Hepatic stellate cell (primary cell): ENCODE measurements around the gene ENPP6.

Experiments used
- DNase-seq: peaks from one replicate; pipeline ENCODE4 v3.0.0; 2011; ENCODE audit warnings: low spot score

Gene ENPP6

GRCh38 chr4:184217634-184218033 is at the start of gene ENPP6:
ENPP6 (minus strand) TSS chr4:184217873; CDS start chr4:184217819, 54 bp downstream.
- DNase-seq, result no peak

GRCh38 chr4:184267206-184267608 is 49.5 kb upstream of the ENPP6 start:
- no peak for DNase-seq

DNA sequence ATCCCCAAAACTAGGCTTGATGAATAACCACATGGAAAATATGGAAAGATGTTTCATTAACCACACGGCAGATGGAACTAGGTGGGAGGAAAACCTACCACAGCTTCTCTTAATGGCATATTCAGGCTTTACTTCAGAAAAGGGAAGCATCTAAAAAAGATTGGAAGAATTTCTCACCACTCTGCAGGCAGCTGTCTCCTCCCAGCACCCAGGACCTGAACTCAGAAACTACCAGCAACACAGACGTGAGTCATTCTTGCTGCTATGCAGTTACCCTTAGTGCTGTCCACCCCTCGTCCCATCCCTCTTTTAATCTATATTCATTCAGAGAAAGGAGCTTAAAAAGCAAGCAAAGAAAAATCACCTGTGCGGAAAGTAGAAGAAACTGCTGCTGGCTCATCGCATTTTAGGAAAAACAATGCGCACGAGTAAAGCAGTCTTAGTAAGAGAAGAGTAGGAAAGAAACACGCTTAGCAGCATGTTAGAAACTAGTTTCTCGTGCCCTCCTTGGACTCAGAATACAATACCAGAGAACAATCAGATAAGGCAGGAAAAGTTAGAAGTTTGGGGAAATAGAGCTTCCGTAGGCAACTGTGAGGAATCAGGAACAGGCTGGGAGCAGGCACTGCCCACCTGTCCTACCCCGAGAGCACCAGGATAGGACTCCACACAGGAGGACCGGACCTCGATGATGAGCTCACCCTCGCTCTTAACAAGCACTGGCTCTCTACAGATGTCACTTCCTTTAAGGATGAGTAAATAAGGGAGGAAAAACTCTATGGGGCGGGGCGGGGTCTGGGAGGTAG is 48.1 kb upstream of the ENPP6 start:
- DNase-seq, result no peak

GRCh38 chr4:184263910-184264732 is 46.4 kb upstream of the ENPP6 start:
- DNase-seq, result peak; percentile 65

GRCh38 chr4:184263461-184263860 is 45.8 kb upstream of the ENPP6 start:
- DNase-seq, result no peak

- peak; percentile 30 for DNase-seq
These were observed 45.2 kb upstream of the ENPP6 start for GRCh38 chr4:184262901-184263300.

GRCh38 chr4:184261246-184261645 is 43.6 kb upstream of the ENPP6 start:
- no peak for DNase-seq

DNA sequence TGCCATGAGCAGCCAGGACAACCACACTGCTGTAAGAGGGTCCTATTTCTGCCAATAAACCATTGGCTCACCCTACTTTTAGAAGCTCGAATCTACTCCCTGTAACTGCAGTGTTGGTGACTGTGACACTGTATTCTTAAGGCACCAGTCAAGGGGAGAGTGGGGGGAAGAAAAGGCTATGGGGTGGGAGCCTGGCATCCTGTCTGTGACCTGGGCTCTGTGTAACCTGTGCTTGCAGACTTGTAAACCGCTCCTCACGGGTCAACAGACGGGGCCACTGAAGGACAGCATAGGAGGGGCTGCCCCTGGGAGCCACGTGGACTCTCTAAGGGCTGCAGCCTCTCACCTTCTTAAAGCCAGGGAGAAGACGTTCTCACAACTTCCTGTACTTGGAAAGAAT is 42.2 kb upstream of the ENPP6 start:
- no peak for DNase-seq

DNA sequence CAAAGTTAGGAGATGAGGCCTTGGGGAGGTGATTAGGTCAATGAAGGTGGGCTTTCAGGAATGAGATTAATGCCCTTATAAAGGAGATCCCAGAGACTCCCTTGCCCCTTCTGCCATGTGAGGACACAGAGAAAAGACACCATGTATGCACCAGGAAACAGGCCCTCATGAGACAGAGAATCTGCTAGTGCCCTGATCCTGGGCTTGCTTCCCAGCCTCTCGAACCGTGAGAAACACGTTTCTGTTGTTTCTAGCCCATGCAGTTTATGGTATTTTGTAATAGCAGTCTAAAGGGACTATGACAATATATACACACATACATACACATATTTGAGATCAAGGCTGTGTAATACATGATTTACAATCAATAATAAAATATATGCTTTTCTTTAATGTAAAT is 41.4 kb upstream of the ENPP6 start:
- DNase-seq, result no peak

DNA sequence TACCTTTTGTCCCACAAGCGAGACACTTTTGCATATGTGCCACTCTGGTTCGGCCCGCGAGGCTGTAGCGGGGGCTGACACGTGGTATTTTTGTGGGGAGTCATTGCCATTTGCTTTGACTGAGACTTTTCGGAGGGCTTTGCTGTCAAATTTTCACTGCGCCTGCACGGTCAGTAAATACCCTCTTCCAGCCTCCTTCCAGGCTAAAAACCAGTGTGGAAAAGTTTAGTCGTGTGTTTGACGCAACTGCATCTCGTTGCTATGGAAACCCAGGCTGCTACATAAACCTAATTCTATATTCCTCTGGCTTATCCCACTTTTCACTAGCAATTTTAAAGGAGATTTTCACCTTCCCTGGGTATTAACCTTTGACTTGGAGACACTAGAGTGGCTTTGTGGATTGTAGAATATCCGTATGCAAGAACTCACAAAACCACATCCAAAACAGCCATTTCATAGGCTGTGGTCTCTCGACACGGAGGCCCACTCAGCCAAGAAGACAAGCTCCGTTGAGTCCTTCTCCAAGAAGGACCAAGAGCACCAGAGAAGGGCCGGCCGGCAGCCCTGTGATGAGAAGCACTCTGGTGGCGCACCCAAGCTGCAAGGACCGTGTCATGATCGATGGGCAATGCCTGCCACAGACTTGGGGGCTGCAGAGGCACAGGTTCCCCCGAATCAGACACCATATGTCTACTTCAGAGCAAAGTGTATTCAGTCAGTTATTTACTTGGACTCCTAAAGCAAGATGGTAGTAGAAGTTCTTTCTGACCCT is 38.4 kb upstream of the ENPP6 start:
- DNase-seq, result no peak

DNA sequence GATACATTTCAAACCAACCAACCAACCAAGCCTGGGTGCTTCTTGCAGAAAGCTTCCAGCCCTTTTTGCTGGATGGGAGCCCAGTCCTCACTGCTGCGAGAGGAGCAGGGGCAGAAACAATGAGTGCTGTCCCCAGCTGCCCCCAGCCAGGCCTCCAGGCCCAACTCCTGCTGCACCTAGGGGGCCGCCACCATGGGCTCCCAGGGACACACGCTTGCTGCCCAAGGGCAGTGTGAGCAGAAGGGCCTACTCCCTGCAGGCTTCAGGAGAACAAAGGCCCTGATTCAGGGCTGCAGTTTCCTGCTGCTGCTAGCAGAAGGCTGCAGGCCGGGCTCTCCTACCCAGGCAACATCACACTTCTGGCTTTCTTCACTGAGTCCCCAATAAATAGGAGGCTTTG is 37.7 kb upstream of the ENPP6 start:
- no peak for DNase-seq

- no peak for DNase-seq
These were observed 35.4 kb upstream of the ENPP6 start for GRCh38 chr4:184253072-184253420.

- no peak for DNase-seq
These were observed 34.7 kb upstream of the ENPP6 start for GRCh38 chr4:184252136-184253071.

DNA sequence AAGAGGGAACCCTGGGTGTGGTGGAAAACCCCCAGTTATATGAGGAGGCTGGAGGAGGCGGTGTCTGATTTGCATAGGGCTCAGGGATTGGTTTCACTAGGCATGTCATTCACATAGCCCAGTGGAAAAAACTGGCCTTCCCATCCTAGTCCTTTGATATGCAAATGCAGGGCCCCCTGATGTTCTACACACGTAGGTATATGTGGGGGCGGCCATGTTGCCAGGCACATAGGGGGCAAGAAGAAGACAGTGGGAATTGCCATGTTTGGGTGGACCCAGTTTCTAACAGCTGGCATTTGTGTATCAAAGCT is 34.0 kb upstream of the ENPP6 start:
- no peak for DNase-seq

- DNase-seq, result peak; percentile 36
These were observed 33.4 kb upstream of the ENPP6 start for GRCh38 chr4:184250795-184251669.

- no peak for DNase-seq
These were observed 30.5 kb upstream of the ENPP6 start for GRCh38 chr4:184248216-184248615.

DNA sequence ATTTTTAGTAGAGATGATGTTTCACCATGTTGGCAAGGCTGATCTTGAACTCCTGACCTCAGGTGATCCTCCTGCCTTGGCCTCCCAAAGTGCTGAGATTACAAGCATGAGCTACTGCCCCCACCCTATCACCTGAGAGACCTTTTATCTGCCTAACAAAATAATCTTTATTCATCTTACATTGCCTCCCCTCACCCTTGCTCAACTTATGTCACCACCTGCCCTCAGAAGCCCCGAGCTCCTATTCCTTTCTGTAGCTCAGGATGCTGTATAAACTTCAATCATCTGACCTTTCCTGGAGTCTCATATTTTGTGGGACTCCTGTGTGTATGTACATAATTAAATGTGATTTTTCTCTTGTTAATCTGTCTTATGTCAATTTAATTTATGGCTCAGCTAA is 29.7 kb upstream of the ENPP6 start:
- no peak for DNase-seq

GRCh38 chr4:184246426-184246825 is 28.8 kb upstream of the ENPP6 start:
- DNase-seq, result no peak

- DNase-seq, result no peak
These were observed 20.5 kb upstream of the ENPP6 start for GRCh38 chr4:184238072-184238745.

GRCh38 chr4:184237612-184238011 is 19.9 kb upstream of the ENPP6 start:
- DNase-seq, result no peak
